Natural killer cell (primary cell): ENCODE measurements around the gene DNAJC15. TPM values are rescaled to one million over a fixed set of nuclear protein-coding genes. Genes with fewer than 3 reads are reported as not detected.

ENCODE experiments used
- ATAC-seq, 3 donors: fragments of 150-1000 bp in 2 of 3; fragments of 200-7000 bp in 1 of 3; cut with Tn5 transposase; 1 replicate in 1 of 3; 2 replicates in 2 of 3; pipeline ENCODE4 v1.10.0; 2021; ENCODE audit warnings: mild to moderate bottlenecking in 2 of 3, moderate library complexity in 2 of 3
- DNase-seq, 2 donors: peaks; one replicate each; pipeline versions ENCODE4 v3.0.0 to v3.0.0-alpha.2; 2013 to 2021; ENCODE audit warnings: mixed read lengths in 1 of 2
- H3K27ac ChIP-seq: one replicate; pipeline ENCODE4 v1.5.1; 2013; ENCODE audit warnings: mild to moderate bottlenecking, low read length
- H3K27me3 ChIP-seq: one replicate; pipeline ENCODE4 v1.6.1; 2013; ENCODE audit warnings: low read length; ENCODE audit not compliant: control insufficient read depth, insufficient read depth
- H3K36me3 ChIP-seq: one replicate; pipeline ENCODE4 v1.6.1; 2013; ENCODE audit warnings: low read length; ENCODE audit not compliant: control insufficient read depth, insufficient read depth
- H3K4me1 ChIP-seq: one replicate; pipeline ENCODE4 v1.6.1; 2013; ENCODE audit warnings: low read length; ENCODE audit not compliant: control insufficient read depth, insufficient read depth
- H3K4me3 ChIP-seq: one replicate; pipeline ENCODE4 v1.5.1; 2013; ENCODE audit warnings: low read length
- H3K9me3 ChIP-seq: one replicate; pipeline ENCODE4 v1.6.1; 2013; ENCODE audit warnings: low read length; ENCODE audit not compliant: control insufficient read depth, insufficient read depth
- H3K27ac Mint-ChIP-seq, 2 donors: one replicate each; pipeline ENCODE4 v1.8.0; 2022; ENCODE audit warnings: mild to moderate bottlenecking in 2 of 2, mixed read lengths in 2 of 2, moderate library complexity in 1 of 2
- H3K27me3 Mint-ChIP-seq, 2 donors: one replicate each; pipeline ENCODE4 v1.8.0; 2022; ENCODE audit warnings: low read depth in 2 of 2, mixed read lengths in 2 of 2
- H3K36me3 Mint-ChIP-seq: one replicate; pipeline ENCODE4 v1.8.0; 2022; ENCODE audit warnings: mixed read lengths
- H3K4me1 Mint-ChIP-seq, 2 donors: one replicate each; pipeline ENCODE4 v1.8.0; 2022; ENCODE audit warnings: mixed read lengths in 2 of 2
- H3K4me3 Mint-ChIP-seq: one replicate; pipeline ENCODE4 v1.8.0; 2022; ENCODE audit warnings: mild to moderate bottlenecking, moderate library complexity, mixed read lengths
- H3K9me3 Mint-ChIP-seq, 2 donors: one replicate each; pipeline ENCODE4 v1.8.0; 2022; ENCODE audit warnings: mixed read lengths in 2 of 2
- WGBS: methylation state at CpG from one replicate; pipeline ENCODE4 v1.1.7; 2013; ENCODE audit warnings: missing lambda C conversion rate; ENCODE audit not compliant: insufficient coverage; 5-methylcytosine and 5-hydroxymethylcytosine counted together
- intact Hi-C: fragments of 100-400 bp; cut with micrococcal nuclease; formaldehyde crosslinking; loops from one replicate; pipeline ENCODE4 v1.14.2; 2022
- total RNA-seq, 4 donors: library from RNA; stranded (reverse); fragments of 120-200 nt in 1 of 4; gene quantifications; one replicate each; pipeline versions ENCODE4 v1.2.3 to v1.2.4, GENCODE V29; 2013 to 2022
- TF ChIP-seq, protein P1 (sequence below): fragments of 200-600 bp; IDR thresholded peaks from one replicate; pipeline ENCODE4 v1.8.0; 2022; ENCODE audit warnings: antibody characterized with exemption

The DNAJC15 gene
- total RNA-seq, 3 donors from 2014 or later (not counting 1 experiment from before 2014, with no cell fraction given) = 7.7 to 10.0 (median 8.3) TPM

DNA sequence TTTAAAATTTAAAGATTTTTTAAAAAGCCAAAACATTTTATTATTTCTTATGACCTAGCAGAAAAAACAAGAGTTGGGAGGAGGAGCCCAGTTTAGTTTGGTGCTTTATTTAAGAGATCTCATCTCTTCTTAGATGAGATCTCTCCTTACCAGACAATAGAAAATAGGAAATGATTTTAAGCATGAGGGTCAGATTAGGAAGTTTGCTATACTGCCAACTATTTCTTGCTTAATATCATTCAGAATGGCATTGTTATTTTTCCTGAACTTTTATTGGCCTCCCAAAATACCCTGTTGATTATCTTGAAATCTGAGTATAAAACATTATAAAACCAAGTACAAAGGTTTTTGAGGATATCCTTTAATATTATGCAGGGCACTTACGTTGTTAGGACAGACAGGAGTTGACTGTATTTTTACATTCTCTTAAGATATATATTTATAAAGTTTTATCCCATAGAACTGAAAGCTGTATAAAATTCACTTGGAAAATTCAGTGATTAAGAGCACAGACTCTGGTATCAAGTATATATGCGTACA is 56.1 kb downstream of the DNAJC15 start:
- H3K4me1 ChIP-seq = no peaks in the 10 kb centered on the region
- Mint-ChIP-seq H3K4me1 (peaks cover 6 to 13% of the 10 kb centered on the region in 2 donors), H3K4me3 (no peak overlapping the region), H3K27ac (no peak overlapping the region), H3K27me3 (no peaks in the 10 kb centered on the region), H3K36me3 (peaks cover 6% of the 10 kb centered on the region), H3K9me3 (no peaks in the 10 kb centered on the region)
- DNase-seq (no peak), ATAC-seq (no peak)
- no peaks in the 10 kb centered on the region for H3K9me3 ChIP-seq
- H3K27ac ChIP-seq = no peak overlapping the region
- H3K27me3 ChIP-seq = no peaks in the 10 kb centered on the region
- H3K4me3 ChIP-seq = no peak overlapping the region
- TF ChIP-seq, protein P1, sequence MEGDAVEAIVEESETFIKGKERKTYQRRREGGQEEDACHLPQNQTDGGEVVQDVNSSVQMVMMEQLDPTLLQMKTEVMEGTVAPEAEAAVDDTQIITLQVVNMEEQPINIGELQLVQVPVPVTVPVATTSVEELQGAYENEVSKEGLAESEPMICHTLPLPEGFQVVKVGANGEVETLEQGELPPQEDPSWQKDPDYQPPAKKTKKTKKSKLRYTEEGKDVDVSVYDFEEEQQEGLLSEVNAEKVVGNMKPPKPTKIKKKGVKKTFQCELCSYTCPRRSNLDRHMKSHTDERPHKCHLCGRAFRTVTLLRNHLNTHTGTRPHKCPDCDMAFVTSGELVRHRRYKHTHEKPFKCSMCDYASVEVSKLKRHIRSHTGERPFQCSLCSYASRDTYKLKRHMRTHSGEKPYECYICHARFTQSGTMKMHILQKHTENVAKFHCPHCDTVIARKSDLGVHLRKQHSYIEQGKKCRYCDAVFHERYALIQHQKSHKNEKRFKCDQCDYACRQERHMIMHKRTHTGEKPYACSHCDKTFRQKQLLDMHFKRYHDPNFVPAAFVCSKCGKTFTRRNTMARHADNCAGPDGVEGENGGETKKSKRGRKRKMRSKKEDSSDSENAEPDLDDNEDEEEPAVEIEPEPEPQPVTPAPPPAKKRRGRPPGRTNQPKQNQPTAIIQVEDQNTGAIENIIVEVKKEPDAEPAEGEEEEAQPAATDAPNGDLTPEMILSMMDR = no peak
- intact Hi-C loops = no loop called here
- peaks cover 10% of the 10 kb centered on the region for H3K36me3 ChIP-seq
- no CpG with 5 or more reads among the region's 2 CpGs for WGBS

DNA sequence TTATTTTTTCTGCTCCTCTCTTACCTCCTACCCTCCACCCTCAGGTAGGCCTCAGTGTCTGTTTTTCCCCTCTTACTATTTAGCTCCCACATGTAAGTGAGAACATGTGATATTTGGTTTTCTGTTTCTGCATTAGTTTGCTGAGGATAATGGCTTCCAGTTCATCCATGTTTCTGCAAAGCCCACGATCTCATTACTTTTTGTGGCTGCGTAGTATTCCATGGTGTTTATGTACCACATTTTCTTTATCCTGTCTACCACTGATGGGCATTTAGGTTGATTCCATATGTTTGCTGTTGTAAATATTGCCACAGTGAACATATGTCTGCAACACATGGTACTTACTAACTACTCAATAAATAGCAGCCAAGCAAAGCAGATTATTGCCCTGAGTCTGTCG is 56.8 kb downstream of the DNAJC15 start:
- Mint-ChIP-seq H3K9me3 (no peaks in the 10 kb centered on the region), H3K27me3 (no peaks in the 10 kb centered on the region), H3K27ac (no peak overlapping the region), H3K4me1 (peaks cover 6 to 13% of the 10 kb centered on the region in 2 donors), H3K36me3 (peaks cover 6% of the 10 kb centered on the region), H3K4me3 (no peak overlapping the region)
- no peaks in the 10 kb centered on the region for H3K4me1 ChIP-seq
- ATAC-seq (no peak), DNase-seq (no peak)
- no peaks in the 10 kb centered on the region for H3K27me3 ChIP-seq
- intact Hi-C loops = no loop called here
- TF ChIP-seq, protein P1 = no peak
- H3K9me3 ChIP-seq = no peaks in the 10 kb centered on the region
- H3K27ac ChIP-seq = no peak overlapping the region
- H3K36me3 ChIP-seq = peaks cover 10% of the 10 kb centered on the region
- 100% methylated on average over 3 of the region's 3 CpGs for WGBS
- H3K4me3 ChIP-seq = no peak overlapping the region

DNA sequence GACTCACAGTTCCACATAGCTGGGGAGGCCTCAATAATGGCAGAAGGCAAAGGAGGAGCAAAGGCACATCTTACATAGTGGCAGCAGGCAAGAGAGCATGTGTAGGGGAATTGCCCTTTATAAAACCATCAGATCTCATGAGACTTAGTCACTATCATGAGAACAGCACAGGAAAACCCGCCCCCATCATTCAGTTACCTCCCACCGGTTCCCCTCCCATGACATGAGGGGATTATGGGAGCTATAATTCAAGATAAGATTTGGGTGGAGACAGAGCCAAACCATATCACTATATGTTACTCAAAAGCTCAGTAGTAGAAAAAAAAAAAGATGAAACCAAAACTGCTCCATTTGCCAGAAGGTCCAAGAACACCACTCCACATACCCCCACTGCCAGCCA is 58.5 kb downstream of the DNAJC15 start:
- H3K4me1 Mint-ChIP-seq = peaks cover 4 to 11% of the 10 kb centered on the region in 2 donors
- TF ChIP-seq, protein P1 = no peak
- H3K36me3 Mint-ChIP-seq = peaks cover 6% of the 10 kb centered on the region
- Histone ChIP-seq H3K27me3 (no peaks in the 10 kb centered on the region), H3K4me1 (no peaks in the 10 kb centered on the region), H3K4me3 (no peak overlapping the region), H3K27ac (no peak overlapping the region), H3K9me3 (no peaks in the 10 kb centered on the region), H3K36me3 (peaks cover 10% of the 10 kb centered on the region)
- intact Hi-C loops = no loop called here
- no peak overlapping the region for H3K4me3 Mint-ChIP-seq
- no CpG with 5 or more reads among the region's 2 CpGs for WGBS
- H3K27me3 Mint-ChIP-seq = no peaks in the 10 kb centered on the region
- no peaks in the 10 kb centered on the region for H3K9me3 Mint-ChIP-seq
- no peak overlapping the region for H3K27ac Mint-ChIP-seq
- ATAC-seq (no peak), DNase-seq (no peak)

DNA sequence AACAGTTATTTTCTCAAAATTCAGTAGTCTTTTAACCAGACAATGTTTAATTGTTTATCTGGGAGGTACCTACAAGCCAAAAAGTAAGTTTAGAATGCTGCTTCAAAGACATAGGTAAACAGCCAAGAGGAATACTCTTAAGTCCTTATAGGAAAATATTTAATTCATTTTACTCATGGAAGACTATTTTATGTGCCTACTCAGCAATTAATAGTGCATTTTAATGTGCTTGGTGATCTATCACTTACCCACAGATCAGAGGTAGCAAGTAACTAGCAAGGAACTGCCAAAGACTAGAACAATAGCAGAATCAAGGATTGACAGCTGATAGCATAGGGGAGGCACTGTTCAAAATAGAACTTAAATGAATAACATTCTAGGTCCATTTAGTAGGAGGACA is 60.4 kb downstream of the DNAJC15 start:
- Mint-ChIP-seq H3K4me3 (no peak overlapping the region), H3K4me1 (peaks cover 18 to 21% of the 10 kb centered on the region in 2 donors), H3K36me3 (peaks cover 6% of the 10 kb centered on the region), H3K27ac (no peak overlapping the region), H3K27me3 (no peaks in the 10 kb centered on the region), H3K9me3 (no peaks in the 10 kb centered on the region)
- H3K4me1 ChIP-seq = no peaks in the 10 kb centered on the region
- no peak overlapping the region for H3K4me3 ChIP-seq
- H3K27me3 ChIP-seq = no peaks in the 10 kb centered on the region
- no peak for ATAC-seq
- TF ChIP-seq, protein P1 = no peak
- no peak for DNase-seq
- H3K36me3 ChIP-seq = peaks cover 10% of the 10 kb centered on the region
- intact Hi-C loops = no loop called here
- no peak overlapping the region for H3K27ac ChIP-seq
- no peaks in the 10 kb centered on the region for H3K9me3 ChIP-seq
